Body of pancreas (tissue), 4 donors: ENCODE data around the gene TBX10.
"Not testable (repeated sequence)": the region's sequence is repeated elsewhere in the genome, so short reads cannot be mapped to it uniquely, and the experiment has no call there.

Experiments used
- CTCF ChIP-seq, 7 experiments: fragments of 450-650 bp in 4 of 7; fragments of 200-600 bp in 3 of 7; sonication (generic) in 3 of 7; IDR thresholded peaks; one replicate each; pipeline ENCODE4 v1.5.1; 2016 to 2019; ENCODE audit warnings: antibody characterized with exemption in 7 of 7
- POLR2A ChIP-seq, 3 donors: fragments of 450-650 bp; IDR thresholded peaks; one replicate each; pipeline ENCODE4 v1.6.1; 2016; ENCODE audit warnings: antibody characterized with exemption in 3 of 3, mild to moderate bottlenecking in 2 of 3

- not testable (repeated sequence) for TF ChIP-seq POLR2A, CTCF (IDR thresholded peaks at IDR 0.05)
Measured at GRCh38 chr11:67622905-67623304, 16.7 kb downstream of the TBX10 start.
